ENCODE measurements around the gene CNGA1.

- TF ChIP-seq CTCF (IDR thresholded peaks at IDR 0.05), result no peak
- no peak for TF ChIP-seq ZFX (IDR thresholded peaks at IDR 0.05; ENCODE audit: borderline replicate concordance)
Observed at GRCh38 chr4:47939456-47939855, 77.0 kb downstream of the CNGA1 start.
